ENCODE measurements around the gene WNT3.

DNA sequence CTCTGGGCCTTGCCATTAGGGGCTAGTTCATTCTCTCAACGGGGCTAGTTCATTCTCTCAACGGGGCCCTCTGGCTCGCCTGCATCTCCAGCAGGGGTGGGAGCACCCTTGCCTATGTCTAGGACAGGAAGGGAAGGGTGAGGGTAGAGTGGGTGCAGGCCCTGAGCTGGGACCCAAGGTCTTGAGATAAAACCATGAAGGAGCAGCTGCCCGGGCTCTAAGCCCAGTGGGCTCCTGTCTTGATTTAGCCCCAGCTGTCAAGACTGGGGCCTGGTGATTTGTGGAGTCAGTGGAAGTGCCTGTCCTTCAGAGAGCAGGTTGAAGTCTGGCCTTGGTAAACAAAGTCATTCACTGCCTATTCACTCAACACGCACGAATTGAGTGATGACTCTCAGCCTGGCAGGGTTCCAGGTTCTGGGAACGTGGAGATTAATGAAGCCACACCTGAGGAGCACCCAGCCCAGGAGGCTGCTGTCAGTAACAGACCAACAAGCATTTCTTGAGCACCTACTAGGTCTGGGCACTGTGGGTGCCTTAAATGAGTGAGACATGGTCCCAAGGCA, 35.4 kb downstream of the WNT3 start:
- TF ChIP-seq ZNF274 (IDR thresholded peaks at IDR 0.05; ENCODE audit: low read length) (no peak), ZNF274 (tag by site-specific recombination; IDR thresholded peaks at IDR 0.05; ENCODE audit: borderline replicate concordance) (no peak), YY1 (tag by site-specific recombination; IDR thresholded peaks at IDR 0.05) (no peak), ZFP37 (tag by site-specific recombination; IDR thresholded peaks at IDR 0.05) (no peak), ZEB2 (tag by site-specific recombination; IDR thresholded peaks at IDR 0.05) (no peak), ZNF221 (tag by site-specific recombination; IDR thresholded peaks at IDR 0.05; ENCODE audit: borderline replicate concordance) (no peak), ZNF707 (tag by site-specific recombination; IDR thresholded peaks at IDR 0.05) (no peak), CTCF (tag by site-specific recombination; IDR thresholded peaks at IDR 0.05) (no peak), ZBTB7A (tag by site-specific recombination; IDR thresholded peaks at IDR 0.05; ENCODE audit: low read depth) (no peak), HOXA7 (CRISPR knock-in tag; IDR thresholded peaks at IDR 0.05; ENCODE audit: borderline replicate concordance) (no peak), OSR2 (tag by site-specific recombination; IDR thresholded peaks at IDR 0.05) (no peak)
